SKM-1 (cell line): ENCODE measurements around the gene EBI3.
"Not testable (repeated sequence)": the region's sequence is repeated elsewhere in the genome, so short reads cannot be mapped to it uniquely, and the experiment has no call there.

Experiments used
- DNase-seq: peaks from one replicate; lab custom pipeline; 2025; ENCODE audit not compliant: unreplicated experiment; lab: John Stamatoyannopoulos, UW

Gene EBI3

DNA sequence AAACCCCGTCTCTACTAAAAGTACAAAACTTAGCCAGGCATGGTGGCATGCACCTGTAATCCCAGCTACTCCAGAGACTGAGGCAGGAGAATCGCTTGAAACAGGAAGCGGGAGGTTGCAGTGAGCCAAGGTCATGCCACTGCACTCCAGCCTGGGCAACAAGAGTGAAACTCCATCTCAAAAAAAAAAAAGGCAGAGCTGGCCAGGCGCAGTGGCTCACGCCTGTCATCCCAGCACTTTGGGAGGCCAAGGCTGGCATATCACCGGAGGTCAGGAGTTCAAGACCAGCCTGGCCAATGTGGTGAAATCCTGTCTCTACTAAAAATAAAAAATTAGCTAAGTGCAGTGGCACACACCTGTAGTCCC, 45.0 kb downstream of the EBI3 start:
- not testable (repeated sequence) for DNase-seq

DNA sequence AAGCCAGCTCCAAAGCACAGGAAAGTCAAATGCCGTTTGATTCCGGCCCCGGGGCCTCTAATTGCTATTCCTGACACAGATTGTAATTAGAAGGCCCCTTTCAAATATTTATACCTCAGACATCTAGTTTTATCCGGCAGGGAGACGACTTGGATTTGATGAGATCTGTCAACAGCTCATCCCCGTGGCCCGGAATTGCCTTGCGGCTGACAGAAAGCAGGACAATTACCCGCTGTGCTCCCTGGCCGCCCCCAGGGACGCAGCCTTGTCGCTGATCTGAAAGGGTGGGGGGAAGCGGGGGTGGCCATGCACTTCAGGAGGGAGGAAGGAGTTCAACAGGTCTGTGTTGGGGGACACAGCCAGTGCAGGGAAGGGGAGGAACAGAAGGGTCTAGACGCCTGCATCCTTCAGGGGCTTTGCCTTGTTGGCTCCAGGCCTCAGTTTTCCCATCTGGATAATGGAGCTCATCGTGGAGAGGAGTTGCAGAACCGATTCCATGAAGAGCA, 47.9 kb downstream of the EBI3 start:
- DNase-seq: no peak

DNA sequence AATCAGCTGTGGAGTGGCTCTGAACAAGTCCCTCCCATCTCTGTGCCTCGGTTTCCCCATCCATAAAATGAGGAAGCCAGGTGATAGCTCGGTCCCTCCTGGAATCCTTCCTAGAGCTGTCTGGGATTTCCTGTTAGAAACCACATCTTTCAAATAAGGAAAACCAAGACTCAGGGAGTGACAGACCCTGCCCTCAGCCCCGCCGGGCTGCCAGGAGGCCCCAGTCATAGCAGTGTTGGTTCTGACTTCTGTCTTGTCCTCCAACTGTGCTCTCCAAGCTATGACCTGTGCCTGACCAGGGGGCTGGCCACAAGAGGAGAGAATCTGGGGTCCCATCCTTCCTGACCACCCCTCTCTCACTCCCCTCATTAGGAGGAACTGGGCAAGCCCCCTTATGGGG, 48.7 kb downstream of the EBI3 start:
- DNase-seq: no peak

DNA sequence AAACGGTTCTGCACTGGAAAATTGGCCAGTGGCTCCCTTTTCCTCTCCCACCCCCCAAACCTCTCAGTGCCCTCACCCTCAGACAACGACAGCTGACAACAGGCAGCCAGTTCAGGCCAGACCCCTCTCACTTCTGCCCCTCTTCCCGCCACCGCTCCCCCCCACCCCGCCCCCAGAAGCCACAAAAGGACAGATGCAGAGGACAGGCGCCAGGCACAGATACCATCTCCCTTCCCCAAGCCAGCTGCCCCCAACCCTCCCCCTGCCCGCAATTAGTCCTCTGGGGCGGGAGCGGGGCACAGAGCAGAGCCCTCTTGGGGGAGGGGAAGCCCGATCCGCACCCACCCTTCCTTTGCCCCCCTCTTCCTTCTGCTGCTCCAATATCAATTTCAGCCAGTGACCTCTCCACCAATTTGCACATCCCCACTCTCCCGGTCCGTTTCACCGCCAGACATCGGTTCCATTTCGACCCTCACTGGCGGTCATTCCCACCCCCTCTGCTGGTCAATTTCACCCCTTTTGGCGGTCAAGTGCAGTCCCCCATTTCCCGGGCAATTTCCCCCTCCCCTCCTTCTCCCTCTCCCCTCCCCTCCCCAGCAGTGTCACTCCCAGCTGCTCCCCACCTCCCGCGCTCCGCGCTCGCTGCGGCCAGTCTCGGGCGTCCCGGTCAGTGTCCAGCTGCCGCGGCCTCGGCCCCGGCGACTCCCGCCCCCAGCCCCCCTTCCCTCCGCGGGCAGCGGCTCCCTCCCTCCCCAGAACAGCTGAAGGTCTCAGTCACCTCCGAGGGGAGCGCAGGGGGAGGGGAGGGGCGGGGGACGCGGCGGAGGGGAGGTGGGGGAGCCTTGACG, 49.3 kb downstream of the EBI3 start, which contains the start of gene SHD:
TSS of gene SHD (plus strand) at position 848 of the 848 bp plus-strand sequence. CDS start 798 bp downstream, outside the sequence.
- no peak for DNase-seq

DNA sequence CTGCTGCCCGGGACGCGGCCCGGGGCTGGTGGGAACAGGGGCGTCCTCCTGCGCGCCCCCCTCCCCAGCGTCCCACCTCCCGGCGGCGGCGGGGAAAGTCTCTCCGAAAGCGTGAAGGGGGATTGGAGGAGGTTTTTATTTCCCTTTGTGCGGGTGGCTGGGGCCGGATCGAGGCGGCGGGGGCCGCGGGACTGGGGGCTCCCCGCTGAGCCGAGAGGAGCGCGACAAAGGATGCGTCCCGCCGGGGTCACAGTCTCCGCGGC, 49.9 kb downstream of the EBI3 start:
- no peak for DNase-seq

DNA sequence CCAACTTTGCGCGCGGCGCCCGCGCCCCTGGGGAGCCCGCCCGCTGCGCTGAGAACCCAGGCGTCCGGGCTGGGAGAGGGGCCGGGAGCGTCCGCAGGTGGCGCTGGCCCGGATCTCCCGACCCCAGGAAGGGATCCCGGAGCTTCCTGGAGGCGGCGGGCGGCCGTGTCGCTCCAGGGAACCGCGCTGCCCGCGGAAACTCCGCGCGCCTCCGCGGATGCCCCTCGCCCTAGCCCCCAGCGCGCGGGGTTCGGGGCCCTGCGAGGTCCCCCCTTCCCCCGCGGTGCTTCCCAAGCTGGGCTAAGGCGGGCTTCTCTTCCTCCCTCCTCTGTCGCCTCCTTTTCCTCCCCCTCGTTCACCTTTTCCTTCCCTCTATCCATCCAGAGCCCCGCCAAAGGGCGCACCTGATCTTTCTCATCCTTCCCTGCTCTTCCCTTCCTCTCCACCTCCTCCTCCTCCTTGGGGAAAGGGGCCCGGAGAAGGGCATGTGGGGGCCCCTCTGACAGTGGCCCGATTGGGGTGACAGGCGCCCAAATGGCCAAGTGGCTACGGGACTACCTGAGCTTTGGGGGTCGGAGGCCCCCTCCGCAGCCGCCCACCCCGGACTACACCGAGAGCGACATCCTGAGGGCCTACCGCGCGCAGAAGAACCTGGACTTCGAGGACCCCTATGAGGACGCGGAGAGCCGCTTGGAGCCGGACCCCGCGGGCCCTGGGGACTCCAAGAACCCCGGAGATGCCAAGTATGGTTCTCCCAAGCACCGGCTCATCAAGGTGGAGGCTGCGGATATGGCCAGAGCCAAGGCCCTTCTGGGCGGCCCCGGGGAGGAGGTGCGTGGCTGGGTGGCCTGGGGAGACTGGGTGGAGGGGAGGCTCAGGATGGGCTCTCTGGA, 50.5 kb downstream of the EBI3 start:
- no peak for DNase-seq

DNA sequence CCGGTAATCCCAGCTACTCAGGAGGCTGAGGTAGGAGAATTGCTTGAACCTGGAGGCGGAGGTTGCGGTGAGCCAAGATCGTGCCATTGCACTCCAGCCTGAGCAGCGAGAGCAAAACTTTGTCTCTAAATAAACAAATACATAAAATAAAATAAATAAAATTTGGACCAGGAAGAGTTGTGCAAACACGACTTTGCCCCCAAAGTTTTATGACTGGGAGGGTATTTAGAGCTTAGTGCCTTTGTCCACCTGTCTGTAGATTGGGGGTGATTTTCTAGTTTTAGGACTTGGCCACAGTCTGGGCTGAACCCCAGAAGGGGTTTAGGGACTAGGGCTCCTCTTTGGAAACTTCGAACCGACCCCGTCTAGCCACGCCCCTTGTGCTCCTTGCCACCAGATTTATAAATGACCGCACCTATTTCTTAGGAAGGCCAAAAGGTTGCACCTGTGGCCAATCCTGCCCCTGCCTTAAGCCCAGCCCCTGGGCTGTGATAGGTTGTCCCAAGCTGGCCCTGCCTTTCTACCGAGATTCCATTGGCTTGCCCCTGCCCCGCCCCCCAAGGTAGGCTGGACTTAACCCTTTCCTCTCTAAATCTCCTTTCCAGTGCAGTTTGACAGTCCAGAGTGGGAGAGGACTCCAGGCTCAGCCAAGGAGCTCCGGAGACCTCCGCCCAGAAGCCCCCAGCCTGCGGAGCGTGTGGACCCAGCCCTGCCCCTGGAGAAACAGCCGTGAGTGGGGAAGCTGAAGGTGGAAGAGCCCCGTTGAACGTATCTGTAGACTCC, 55.0 kb downstream of the EBI3 start:
- DNase-seq: no peak

DNA sequence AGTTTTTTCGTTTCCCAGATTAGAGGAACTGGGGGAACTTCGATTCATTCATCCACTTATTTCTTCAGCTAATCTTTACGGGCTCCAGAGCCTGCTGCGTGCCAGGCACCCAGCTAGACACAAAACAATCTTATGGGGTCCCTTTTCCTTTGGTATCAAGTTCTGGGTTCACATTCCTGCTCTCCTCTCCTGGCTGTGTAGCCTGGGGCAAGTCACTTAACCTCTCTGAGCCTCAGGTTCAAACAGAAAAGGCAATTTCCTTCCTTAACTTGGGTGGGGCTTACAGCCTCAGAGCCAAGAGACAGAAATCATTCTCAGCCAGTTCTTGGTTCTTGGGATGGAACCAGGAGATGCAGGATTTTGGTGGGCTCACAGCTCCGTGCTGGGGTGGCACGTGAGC, 55.7 kb downstream of the EBI3 start:
- no peak for DNase-seq

DNA sequence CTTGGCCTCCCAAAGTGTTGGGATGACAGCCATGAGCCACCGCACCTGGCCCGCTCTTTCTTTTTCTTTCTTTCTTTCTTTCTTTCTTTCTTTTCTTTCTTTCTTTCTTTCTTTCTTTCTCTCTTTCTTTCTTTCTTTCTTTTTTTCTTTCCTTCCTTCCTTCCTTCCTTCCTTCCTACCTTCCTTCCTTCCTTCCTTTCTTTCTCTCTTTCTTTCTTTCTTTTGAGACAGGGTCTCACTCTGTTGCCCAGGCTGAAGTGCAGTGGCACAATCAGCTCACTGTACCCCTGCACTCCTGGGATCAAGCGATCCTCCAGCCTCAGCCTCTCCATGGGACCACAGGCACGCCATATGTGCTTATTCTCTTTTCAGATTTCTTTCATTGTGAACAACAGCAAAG, 56.8 kb downstream of the EBI3 start:
- not testable (repeated sequence) for DNase-seq
